Panc1 (cell line): ENCODE measurements around the gene ATXN1. TPM values are rescaled to one million over a fixed set of nuclear protein-coding genes. Genes with fewer than 3 reads are reported as not detected.

Experiments
- ATAC-seq: fragments of 200-7000 bp; cut with Tn5 transposase; 2 replicates; pipeline ENCODE4 v1.9.1; 2020; ENCODE audit warnings: mild to moderate bottlenecking, moderate library complexity
- BruUV-seq: library from RNA; stranded (reverse); fragments of 400-500 nt; replicated peaks from 2 replicates; lab custom pipeline; 2021; lab: Mats Ljungman, UMichigan
- CTCF ChIA-PET: fragments of 300-600 bp; sonication (Branson Sonifier 250); formaldehyde crosslinking; loops from one replicate; lab custom pipeline; 2022; ENCODE audit warnings: antibody characterized with exemption; lab: Charles Lee
- POLR2A ChIA-PET: fragments of 300-600 bp; sonication (Branson Sonifier 250); formaldehyde crosslinking; loops from one replicate; lab custom pipeline; 2022; ENCODE audit warnings: antibody characterized with exemption; lab: Charles Lee
- DNase-seq: peaks from one replicate; pipeline ENCODE4 v3.0.0-alpha.2; 2010; ENCODE audit warnings: low read depth, low spot score
- H3K27ac ChIP-seq: 2 replicates; pipeline ENCODE4 v1.5.1; 2011; ENCODE audit warnings: mild to moderate bottlenecking, low read length, inconsistent platforms
- H3K27me3 ChIP-seq: fragments of 200-500 bp; sonication (Bioruptor generic); 2 replicates; pipeline ENCODE4 v1.6.0; 2014; ENCODE audit warnings: low read length, inconsistent platforms; ENCODE audit not compliant: control insufficient read depth, insufficient read depth
- H3K36me3 ChIP-seq: fragments of 200-500 bp; sonication (Bioruptor generic); 2 replicates; pipeline ENCODE4 v1.5.1; 2014; ENCODE audit warnings: inconsistent platforms, mild to moderate bottlenecking, low read length, moderate library complexity; ENCODE audit not compliant: control insufficient read depth, insufficient read depth
- H3K4me1 ChIP-seq: 2 replicates; pipeline ENCODE4 v1.5.1; 2011; ENCODE audit warnings: inconsistent platforms, mild to moderate bottlenecking, low read length, moderate library complexity; ENCODE audit not compliant: control insufficient read depth, insufficient read depth
- H3K4me3 ChIP-seq, 2 experiments: 2 replicates each; pipeline ENCODE4 v1.5.1; 2011 to 2012; ENCODE audit warnings: low read depth in 2 of 2, low read length in 2 of 2, mild to moderate bottlenecking in 2 of 2, inconsistent platforms in 1 of 2, moderate library complexity in 1 of 2
- H3K9me3 ChIP-seq: fragments of 200-500 bp; sonication (Bioruptor generic); 2 replicates; pipeline ENCODE4 v1.5.1; 2014; ENCODE audit warnings: low read depth, mild to moderate bottlenecking, inconsistent platforms, low read length, moderate library complexity; ENCODE audit not compliant: control insufficient read depth, insufficient read depth
- CTCF ChIP-seq: fragments of 450-650 bp; IDR thresholded peaks from 2 replicates; pipeline ENCODE4 v1.5.1; 2017; ENCODE audit warnings: mild to moderate bottlenecking
- POLR2AphosphoS5 ChIP-seq: IDR thresholded peaks from 2 replicates; pipeline ENCODE4 v1.6.1; 2012; ENCODE audit warnings: mild to moderate bottlenecking, low read depth, low read length, moderate library complexity
- REST ChIP-seq, 2 experiments: IDR thresholded peaks; 2 replicates each; pipeline ENCODE4 v1.6.1; 2011 to 2012; ENCODE audit warnings: low read depth in 2 of 2, control low read depth in 1 of 2, low read length in 1 of 2, mild to moderate bottlenecking in 1 of 2, moderate library complexity in 1 of 2; ENCODE audit not compliant: insufficient read depth in 1 of 2
- SIN3A ChIP-seq: IDR thresholded peaks from 2 replicates; pipeline ENCODE4 v1.6.1; 2012; ENCODE audit warnings: low read depth, mild to moderate bottlenecking, low read length, moderate library complexity, borderline replicate concordance; ENCODE audit not compliant: insufficient read depth
- TCF7L2 ChIP-seq: IDR thresholded peaks from 2 replicates; pipeline ENCODE4 v1.6.1; 2011; ENCODE audit warnings: mild to moderate bottlenecking, low read depth, low read length, inconsistent platforms
- in situ Hi-C: cut with HindIII; loops from 2 replicates; pipeline ENCODE4 v1.10.0; 2016; ENCODE audit warnings: low sequenced_read_pairs, low pct_unique_long_range_greater_than_20kb
- intact Hi-C: fragments of 100-400 bp; cut with micrococcal nuclease; formaldehyde crosslinking; loops from one replicate; pipeline ENCODE4 v1.10.0; 2022; ENCODE audit not compliant: unreplicated experiment
- total RNA-seq: library from RNA; stranded (reverse); gene quantifications from one replicate; pipeline ENCODE4 v1.2.1, GENCODE V29; 2021; ENCODE audit not compliant: unreplicated experiment

ATXN1 gene
- total RNA-seq, 1 experiment from 2014 or later, result 67.1 TPM

GRCh38 chr6:16730738-16731477 lies 30.4 kb downstream of the ATXN1 start:
- no peak for DNase-seq
- ChIA-PET CTCF (interaction anchor here (0.6 to 1.1 kb wide), 2 partner anchors 27 to 355 kb away, joined by 3 to 4 read pairs; no protein-coding TSS in a partner anchor), POLR2A (interaction anchor here (0.6 to 1.1 kb wide), 4 partner anchors 10 to 783 kb away, joined by 3 to 5 read pairs (median 4); no protein-coding TSS in a partner anchor)
- in situ Hi-C loops (no loop called here), intact Hi-C loops (no loop called here)
- Histone ChIP-seq H3K27ac (peak overlapping the region; percentile 99), H3K36me3 (no peaks in the 10 kb centered on the region), H3K4me3 (no peak overlapping the region), H3K27me3 (no peaks in the 10 kb centered on the region), H3K9me3 (no peaks in the 10 kb centered on the region), H3K4me1 (peaks cover 78% of the 10 kb centered on the region)
- no peak for ATAC-seq
- no peak for TF ChIP-seq REST (IDR thresholded peaks at IDR 0.05; ENCODE audit: insufficient read depth in 1 of 2, low read depth in 2 of 2, low read length in 1 of 2)
- TF ChIP-seq CTCF, result no peak
- no peak for TF ChIP-seq SIN3A
- TF ChIP-seq TCF7L2, result no peak
- no TSS peak for BruUV-seq

GRCh38 chr6:16729744-16730143 lies 31.5 kb downstream of the ATXN1 start:
- Histone ChIP-seq H3K27ac (peak overlapping the region; percentile 99), H3K27me3 (no peaks in the 10 kb centered on the region), H3K9me3 (no peaks in the 10 kb centered on the region), H3K36me3 (no peaks in the 10 kb centered on the region), H3K4me3 (no peak overlapping the region; a peak in 1 of 4 replicates), H3K4me1 (peaks cover 82% of the 10 kb centered on the region)
- BruUV-seq, result no TSS peak
- intact Hi-C loops, result loop anchor here (5.0 kb wide), 1 partner anchor 33 kb away; the partner anchor contains the start of gene ATXN1
- DNase-seq, result no peak
- POLR2A ChIA-PET, result no interaction called here
- no peak for ATAC-seq
- in situ Hi-C loops, result no loop called here
- CTCF ChIA-PET, result interaction anchor here (0.9 kb wide), 1 partner anchor 25 kb away, joined by 3 read pairs; no protein-coding TSS in a partner anchor
- TF ChIP-seq TCF7L2 (no peak), SIN3A (no peak), POLR2AphosphoS5 (no peak)
